Smooth muscle cell (in vitro differentiated cells): ENCODE measurements around the gene KCNT2. TPM values are rescaled to one million over a fixed set of nuclear protein-coding genes. Genes with fewer than 3 reads are reported as not detected.

Experiments used
- DNase-seq: peaks from one replicate; lab custom pipeline; 2025; ENCODE audit not compliant: unreplicated experiment; lab: John Stamatoyannopoulos, UW
- H2AFZ ChIP-seq: fragments of 200-600 bp; sonication (generic); 2 replicates; pipeline ENCODE4 v1.6.0; 2016; ENCODE audit warnings: antibody characterized with exemption, low read depth, mild to moderate bottlenecking
- H3F3A ChIP-seq: fragments of 200-600 bp; sonication (generic); 2 replicates; pipeline ENCODE4 v1.6.0; 2017; ENCODE audit warnings: antibody characterized with exemption, low read depth
- H3K27ac ChIP-seq: fragments of 200-600 bp; sonication (generic); 2 replicates; pipeline ENCODE4 v1.5.1; 2016; ENCODE audit warnings: low read depth, mild to moderate bottlenecking
- H3K27me3 ChIP-seq: fragments of 200-600 bp; sonication (generic); 2 replicates; pipeline ENCODE4 v1.6.1; 2016; ENCODE audit warnings: low read depth, mild to moderate bottlenecking
- H3K36me3 ChIP-seq: fragments of 200-600 bp; sonication (generic); 2 replicates; pipeline ENCODE4 v1.5.1; 2016; ENCODE audit warnings: low read depth
- H3K4me1 ChIP-seq: fragments of 200-600 bp; sonication (generic); 2 replicates; pipeline ENCODE4 v1.5.1; 2016; ENCODE audit warnings: low read depth
- H3K4me2 ChIP-seq: fragments of 200-600 bp; sonication (generic); 2 replicates; pipeline ENCODE4 v1.6.0; 2016; ENCODE audit warnings: mild to moderate bottlenecking
- H3K4me3 ChIP-seq: fragments of 200-600 bp; sonication (generic); 2 replicates; pipeline ENCODE4 v1.5.1; 2016; ENCODE audit warnings: mild to moderate bottlenecking
- H3K79me2 ChIP-seq: fragments of 200-600 bp; sonication (generic); 2 replicates; pipeline ENCODE4 v1.6.0; 2016; ENCODE audit warnings: low read depth, mild to moderate bottlenecking
- H3K9ac ChIP-seq: fragments of 200-600 bp; sonication (generic); 2 replicates; pipeline ENCODE4 v1.6.0; 2016; ENCODE audit warnings: low read depth
- H3K9me3 ChIP-seq: fragments of 200-600 bp; sonication (generic); replicated peaks from 2 replicates; pipeline ENCODE4 v1.5.1; 2016; ENCODE audit warnings: low read depth
- H4K20me1 ChIP-seq: fragments of 200-600 bp; sonication (generic); 2 replicates; pipeline ENCODE4 v1.6.0; 2016; ENCODE audit warnings: low read depth
- WGBS: methylation state at CpG from one replicate; pipeline ENCODE4 v1.1.7; 2016; ENCODE audit warnings: low lambda C conversion rate; 5-methylcytosine and 5-hydroxymethylcytosine counted together
- polyA plus RNA-seq: library from polyadenylated mRNA; unstranded; fragments of >200 nt; fragmentation: Nextera tagmentation; extraction: Ambion mirVana; gene quantifications from 2 replicates; pipeline ENCODE4 v1.2.1, GENCODE V29; 2016
- total RNA-seq: library from RNA; depleted of rRNA; stranded (reverse); fragments of >200 nt; gene quantifications from 2 replicates; pipeline ENCODE4 v1.2.3, GENCODE V29; 2014
- TF ChIP-seq, protein P1 (sequence below): fragments of 200-600 bp; sonication (generic); IDR thresholded peaks from 2 replicates; pipeline ENCODE4 v1.5.1; 2017; ENCODE audit warnings: borderline replicate concordance, mild to moderate bottlenecking, antibody characterized with exemption; ENCODE audit not compliant: insufficient read depth, poor library complexity, severe bottlenecking

The KCNT2 gene
- total and polyA plus RNA-seq, 2 experiments from 2014 or later, result 1.3 to 2.7 TPM

DNA sequence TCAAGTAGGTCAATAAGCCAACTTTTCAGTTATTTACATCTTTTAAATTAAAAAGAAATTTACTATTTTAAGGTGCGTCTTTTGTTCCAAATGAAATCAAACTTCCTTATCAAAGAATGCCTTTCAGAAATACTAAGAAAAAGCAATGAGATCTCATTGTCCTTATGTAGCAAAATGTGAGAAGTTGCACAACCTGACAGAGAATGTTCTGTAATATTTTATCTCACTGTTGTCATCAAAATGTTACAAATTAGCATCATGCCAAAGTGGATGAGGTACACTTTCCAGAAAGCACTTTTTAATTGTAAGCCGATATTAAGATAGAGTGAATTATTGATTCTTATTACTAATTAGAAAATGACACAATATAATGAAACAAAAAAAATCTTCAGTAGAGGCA, 50.4 kb downstream of the KCNT2 start:
- WGBS, result 95% methylated on average over 2 of the region's 2 CpGs
- Histone ChIP-seq H3F3A (no peaks in the 10 kb centered on the region), H3K9me3 (no peaks in the 10 kb centered on the region), H3K27me3 (no peaks in the 10 kb centered on the region), H3K79me2 (peaks cover 20% of the 10 kb centered on the region), H3K27ac (no peak overlapping the region), H3K4me3 (peak overlapping the region; percentile 46), H3K36me3 (no peaks in the 10 kb centered on the region), H2AFZ (peak overlapping the region; percentile 88), H3K4me2 (peak overlapping the region; percentile 85), H4K20me1 (no peaks in the 10 kb centered on the region), H3K9ac (no peak overlapping the region), H3K4me1 (no peaks in the 10 kb centered on the region)
- DNase-seq, result no peak
- TF ChIP-seq, protein P1, sequence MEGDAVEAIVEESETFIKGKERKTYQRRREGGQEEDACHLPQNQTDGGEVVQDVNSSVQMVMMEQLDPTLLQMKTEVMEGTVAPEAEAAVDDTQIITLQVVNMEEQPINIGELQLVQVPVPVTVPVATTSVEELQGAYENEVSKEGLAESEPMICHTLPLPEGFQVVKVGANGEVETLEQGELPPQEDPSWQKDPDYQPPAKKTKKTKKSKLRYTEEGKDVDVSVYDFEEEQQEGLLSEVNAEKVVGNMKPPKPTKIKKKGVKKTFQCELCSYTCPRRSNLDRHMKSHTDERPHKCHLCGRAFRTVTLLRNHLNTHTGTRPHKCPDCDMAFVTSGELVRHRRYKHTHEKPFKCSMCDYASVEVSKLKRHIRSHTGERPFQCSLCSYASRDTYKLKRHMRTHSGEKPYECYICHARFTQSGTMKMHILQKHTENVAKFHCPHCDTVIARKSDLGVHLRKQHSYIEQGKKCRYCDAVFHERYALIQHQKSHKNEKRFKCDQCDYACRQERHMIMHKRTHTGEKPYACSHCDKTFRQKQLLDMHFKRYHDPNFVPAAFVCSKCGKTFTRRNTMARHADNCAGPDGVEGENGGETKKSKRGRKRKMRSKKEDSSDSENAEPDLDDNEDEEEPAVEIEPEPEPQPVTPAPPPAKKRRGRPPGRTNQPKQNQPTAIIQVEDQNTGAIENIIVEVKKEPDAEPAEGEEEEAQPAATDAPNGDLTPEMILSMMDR, result no peak

DNA sequence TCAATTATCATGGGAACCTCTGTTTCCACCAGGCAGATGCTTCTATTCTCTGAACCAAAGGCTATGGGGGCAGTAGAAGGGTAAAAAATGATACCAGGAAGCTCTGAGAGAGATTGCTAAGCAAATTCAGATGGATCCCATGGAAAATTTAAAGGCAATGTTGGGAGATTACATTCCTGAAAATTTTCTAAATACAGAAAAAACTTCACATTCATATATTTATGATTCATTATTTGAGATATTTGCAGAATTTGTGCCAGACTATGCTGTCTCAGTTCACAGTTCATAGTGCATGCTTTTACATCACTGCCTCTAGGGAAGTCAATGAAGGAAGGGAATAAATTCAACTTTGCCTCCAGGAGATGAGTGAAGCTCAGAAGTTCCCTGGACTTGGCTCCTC, 57.5 kb downstream of the KCNT2 start:
- peaks cover 8% of the 10 kb centered on the region for H3K4me1 ChIP-seq
- H3K9ac ChIP-seq, result no peak overlapping the region
- H3K79me2 ChIP-seq, result peaks cover 17% of the 10 kb centered on the region
- no peak overlapping the region for H3K4me2 ChIP-seq
- H4K20me1 ChIP-seq, result no peaks in the 10 kb centered on the region
- H3K27ac ChIP-seq, result no peak overlapping the region
- DNase-seq, result no peak
- TF ChIP-seq, protein P1, result no peak
- no peaks in the 10 kb centered on the region for H3K9me3 ChIP-seq
- no peak overlapping the region for H2AFZ ChIP-seq
- no peaks in the 10 kb centered on the region for H3K27me3 ChIP-seq
- H3F3A ChIP-seq, result peaks cover 7% of the 10 kb centered on the region
- no peaks in the 10 kb centered on the region for H3K36me3 ChIP-seq
- no peak overlapping the region for H3K4me3 ChIP-seq

DNA sequence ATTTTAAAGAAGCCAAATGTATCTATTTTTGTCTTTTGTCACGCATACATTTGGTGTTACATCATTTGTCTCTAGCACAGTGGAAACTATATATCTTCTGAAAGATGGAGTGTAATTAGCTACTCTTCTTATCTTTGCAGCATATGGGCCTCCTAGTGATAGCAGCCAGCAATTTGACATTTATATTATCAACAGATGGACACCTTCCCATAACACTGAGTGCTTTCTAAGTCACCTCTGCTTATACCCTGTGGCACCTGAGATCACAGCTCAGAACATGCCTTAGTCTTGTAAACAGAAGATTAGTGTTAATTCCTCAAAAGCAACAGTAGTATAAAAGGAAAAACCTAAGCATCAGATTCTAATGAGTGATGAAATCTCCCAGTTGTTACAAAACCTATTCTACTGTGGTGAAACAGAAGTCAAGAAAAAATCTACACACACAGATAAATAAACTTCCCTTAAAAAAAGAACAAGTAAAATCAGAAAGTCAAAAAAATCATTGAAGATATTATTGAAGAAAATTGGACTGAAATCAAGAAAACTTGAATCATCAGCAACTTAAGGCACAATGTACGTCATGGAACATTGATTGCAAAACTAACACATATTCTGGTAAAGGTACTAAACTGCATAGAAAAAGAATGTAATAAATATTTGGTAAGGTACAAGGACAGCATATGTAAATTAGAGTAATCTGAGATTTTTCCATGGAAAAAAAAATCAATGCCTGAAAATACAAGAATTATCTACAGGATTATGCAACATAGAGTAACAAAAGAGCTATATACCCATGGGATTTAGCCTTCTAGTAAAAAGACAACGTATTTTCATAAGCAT, 61.7 kb downstream of the KCNT2 start:
- peak overlapping the region; percentile 13 for H3K4me2 ChIP-seq
- no peaks in the 10 kb centered on the region for H3K27me3 ChIP-seq
- no peaks in the 10 kb centered on the region for H3K36me3 ChIP-seq
- H3K79me2 ChIP-seq, result no peaks in the 10 kb centered on the region
- peaks cover 8% of the 10 kb centered on the region for H3K4me1 ChIP-seq
- 52% methylated on average over 3 of the region's 3 CpGs for WGBS
- peak overlapping the region; percentile 35 for H3K27ac ChIP-seq
- no peak overlapping the region for H2AFZ ChIP-seq
- no peak overlapping the region for H3K9ac ChIP-seq
- H3K9me3 ChIP-seq, result no peaks in the 10 kb centered on the region
- H3F3A ChIP-seq, result peaks cover 7% of the 10 kb centered on the region
- DNase-seq, result no peak
- TF ChIP-seq, protein P1, result no peak
- H3K4me3 ChIP-seq, result no peak overlapping the region
- no peaks in the 10 kb centered on the region for H4K20me1 ChIP-seq

DNA sequence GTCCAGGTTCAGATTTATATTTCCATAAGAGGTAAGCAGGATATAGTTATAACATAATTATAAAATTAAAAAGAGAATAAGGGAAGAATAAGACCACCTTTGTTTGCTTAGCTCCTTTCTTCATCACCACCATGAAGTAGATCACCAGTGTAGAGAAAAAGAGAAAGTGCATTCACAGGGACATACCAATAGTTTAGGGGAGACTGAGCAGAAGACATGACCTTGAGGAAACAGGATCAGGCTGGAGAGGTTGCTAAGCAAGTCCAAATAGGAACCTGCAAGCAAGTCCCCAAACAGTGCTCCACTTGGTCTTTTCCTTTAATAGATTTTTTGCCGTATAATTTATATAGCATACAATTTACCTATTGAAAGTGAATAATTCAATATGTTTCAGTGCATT, 63.0 kb downstream of the KCNT2 start:
- H2AFZ ChIP-seq, result no peak overlapping the region
- H3K36me3 ChIP-seq, result no peaks in the 10 kb centered on the region
- H3K4me2 ChIP-seq, result no peak overlapping the region
- no peaks in the 10 kb centered on the region for H3K9me3 ChIP-seq
- H3K27ac ChIP-seq, result no peak overlapping the region
- H3K79me2 ChIP-seq, result no peaks in the 10 kb centered on the region
- H3K9ac ChIP-seq, result no peak overlapping the region
- H3K4me3 ChIP-seq, result no peak overlapping the region
- H3F3A ChIP-seq, result peaks cover 7% of the 10 kb centered on the region
- no peak for DNase-seq
- no peaks in the 10 kb centered on the region for H4K20me1 ChIP-seq
- H3K27me3 ChIP-seq, result no peaks in the 10 kb centered on the region
- 100% methylated on average over 1 of the region's 1 CpG for whole genome bisulfite sequencing
- TF ChIP-seq, protein P1, result no peak
- peaks cover 8% of the 10 kb centered on the region for H3K4me1 ChIP-seq
